ENCODE results near the gene INPP5F.

The INPP5F gene

GRCh38 chr10:119801176-119801575 lies 75.3 kb downstream of the INPP5F start:
- TF ChIP-seq PKNOX1 (IDR thresholded peaks at IDR 0.05): no peak
- TF ChIP-seq TARDBP (IDR thresholded peaks at IDR 0.05): no peak
- no peak for TF ChIP-seq NFRKB (IDR thresholded peaks at IDR 0.05)
- no peak for TF ChIP-seq FOXA1 (IDR thresholded peaks at IDR 0.05)
- no peak for TF ChIP-seq FOXK2 (IDR thresholded peaks at IDR 0.05)
- no peak for TF ChIP-seq LEF1 (IDR thresholded peaks at IDR 0.05; ENCODE audit: borderline replicate concordance)
- POLR2A ChIA-PET: no interaction called here
- DNase-seq (ENCODE audit: extremely low spot score): no peak
- CTCF ChIA-PET: no interaction called here

GRCh38 chr10:119801998-119802538 lies 76.2 kb downstream of the INPP5F start:
- TF ChIP-seq ARNT (IDR thresholded peaks at IDR 0.05) (no peak), FOXM1 (IDR thresholded peaks at IDR 0.05; ENCODE audit: borderline replicate concordance) (no peak), L3MBTL2 (conservative IDR thresholded peaks at IDR 0.05) (no peak), NFRKB (IDR thresholded peaks at IDR 0.05) (no peak), BHLHE40 (IDR thresholded peaks at IDR 0.05; ENCODE audit: borderline replicate concordance) (no peak), SP1 (IDR thresholded peaks at IDR 0.05) (no peak), LEF1 (IDR thresholded peaks at IDR 0.05; ENCODE audit: borderline replicate concordance) (no peak), CTBP1 (IDR thresholded peaks at IDR 0.05; ENCODE audit: borderline replicate concordance) (no peak), SUZ12 (IDR thresholded peaks at IDR 0.05) (no peak), FOXA1 (IDR thresholded peaks at IDR 0.05) (no peak), ZNF384 (IDR thresholded peaks at IDR 0.05) (no peak), HDGF (IDR thresholded peaks at IDR 0.05; ENCODE audit: borderline replicate concordance) (no peak), PKNOX1 (IDR thresholded peaks at IDR 0.05) (no peak), TARDBP (IDR thresholded peaks at IDR 0.05) (no peak), ELF4 (IDR thresholded peaks at IDR 0.05) (no peak), FOXK2 (IDR thresholded peaks at IDR 0.05) (no peak)
- no peak for DNase-seq (ENCODE audit: extremely low spot score)
- ChIA-PET CTCF (no interaction called here), POLR2A (no interaction called here)

GRCh38 chr10:119803264-119803663 lies 77.4 kb downstream of the INPP5F start:
- ChIA-PET POLR2A (no interaction called here), CTCF (interaction anchor here (1.3 kb wide), 1 partner anchor 145 kb away, joined by 3 read pairs; no protein-coding TSS in a partner anchor)
- no peak for TF ChIP-seq TARDBP (IDR thresholded peaks at IDR 0.05)
- no peak for DNase-seq (ENCODE audit: extremely low spot score)

GRCh38 chr10:119805702-119806230 lies 79.9 kb downstream of the INPP5F start:
- TF ChIP-seq PKNOX1 (IDR thresholded peaks at IDR 0.05): no peak
- no peak for TF ChIP-seq SP1 (IDR thresholded peaks at IDR 0.05)
- TF ChIP-seq FOXK2 (IDR thresholded peaks at IDR 0.05): no peak
- no peak for TF ChIP-seq ELF4 (IDR thresholded peaks at IDR 0.05)
- no peak for TF ChIP-seq BHLHE40 (IDR thresholded peaks at IDR 0.05; ENCODE audit: borderline replicate concordance)
- no peak for TF ChIP-seq FOXA1 (IDR thresholded peaks at IDR 0.05)
- no peak for TF ChIP-seq FOXM1 (IDR thresholded peaks at IDR 0.05; ENCODE audit: borderline replicate concordance)
- TF ChIP-seq SUZ12 (IDR thresholded peaks at IDR 0.05): no peak
- TF ChIP-seq ARNT (IDR thresholded peaks at IDR 0.05): no peak
- no peak for DNase-seq (ENCODE audit: extremely low spot score)
- ChIA-PET POLR2A (no interaction called here), CTCF (interaction anchor here (0.6 to 1.0 kb wide), 2 partner anchors 14 to 55 kb away, joined by 3 read pairs; no protein-coding TSS in a partner anchor)

GRCh38 chr10:119806334-119807130 lies 80.7 kb downstream of the INPP5F start:
- DNase-seq (ENCODE audit: extremely low spot score): no peak
- POLR2A ChIA-PET: no interaction called here
- CTCF ChIA-PET: interaction anchor here (1.0 kb wide), 1 partner anchor 55 kb away, joined by 3 read pairs; no protein-coding TSS in a partner anchor
- TF ChIP-seq ZNF384 (IDR thresholded peaks at IDR 0.05): no peak
- TF ChIP-seq LEF1 (IDR thresholded peaks at IDR 0.05; ENCODE audit: borderline replicate concordance): no peak
- TF ChIP-seq FOXA1 (IDR thresholded peaks at IDR 0.05): no peak
- no peak for TF ChIP-seq FOXK2 (IDR thresholded peaks at IDR 0.05)
- TF ChIP-seq FOXM1 (IDR thresholded peaks at IDR 0.05; ENCODE audit: borderline replicate concordance): no peak
- no peak for TF ChIP-seq SP1 (IDR thresholded peaks at IDR 0.05)
- TF ChIP-seq NFRKB (IDR thresholded peaks at IDR 0.05): no peak
- no peak for TF ChIP-seq HDGF (IDR thresholded peaks at IDR 0.05; ENCODE audit: borderline replicate concordance)
- no peak for TF ChIP-seq CTBP1 (IDR thresholded peaks at IDR 0.05; ENCODE audit: borderline replicate concordance)
- no peak for TF ChIP-seq BHLHE40 (IDR thresholded peaks at IDR 0.05; ENCODE audit: borderline replicate concordance)
- TF ChIP-seq L3MBTL2 (conservative IDR thresholded peaks at IDR 0.05): no peak
- TF ChIP-seq ARNT (IDR thresholded peaks at IDR 0.05): no peak
- no peak for TF ChIP-seq SUZ12 (IDR thresholded peaks at IDR 0.05)
- no peak for TF ChIP-seq TARDBP (IDR thresholded peaks at IDR 0.05)

Data from HEK293T (cell line).